Activated CD4-positive, alpha-beta T cell treated with anti-CD3 and anti-CD28 coated beads, Interleukin-2, amount 10 ng/mL, durations not matched to agents 24 days and 14 days (primary cell): ENCODE data around the gene ZNF79. TPM values are rescaled to one million over a fixed set of nuclear protein-coding genes. Genes with fewer than 3 reads are reported as not detected.
A peak's percentile ranks its signal among the peaks of the same experiment; 100 is the strongest.

Source experiments
- DNase-seq: peaks from one replicate; pipeline ENCODE4 v3.0.0; 2022
- H3K27ac Mint-ChIP-seq: one replicate; pipeline ENCODE4 v1.8.0; 2022; ENCODE audit warnings: mild to moderate bottlenecking, mixed read lengths
- H3K27me3 Mint-ChIP-seq: one replicate; pipeline ENCODE4 v1.8.0; 2022; ENCODE audit warnings: mixed read lengths
- H3K36me3 Mint-ChIP-seq: one replicate; pipeline ENCODE4 v1.8.0; 2022; ENCODE audit warnings: low read depth, mild to moderate bottlenecking, mixed read lengths
- H3K4me1 Mint-ChIP-seq: one replicate; pipeline ENCODE4 v1.8.0; 2021; ENCODE audit warnings: mixed read lengths
- H3K4me3 Mint-ChIP-seq: one replicate; pipeline ENCODE4 v1.8.0; 2022; ENCODE audit warnings: mild to moderate bottlenecking, moderate library complexity, mixed read lengths
- H3K9me3 Mint-ChIP-seq: one replicate; pipeline ENCODE4 v1.8.0; 2021; ENCODE audit warnings: mixed read lengths
- intact Hi-C: fragments of 100-400 bp; cut with micrococcal nuclease; formaldehyde crosslinking; loops from one replicate; pipeline ENCODE4 v1.15.1; 2023
- total RNA-seq: library from RNA; stranded (reverse); gene quantifications from 2 replicates; pipeline ENCODE4 v1.2.3, GENCODE V29; 2022

ZNF79 gene
- total RNA-seq = 17.2 and 17.3 TPM in 2 replicates

- H3K9me3 Mint-ChIP-seq = no peaks in the 10 kb centered on the region
- peak; percentile 98 for DNase-seq
- peak within 1 kb of the TSS; percentile 99 for H3K4me3 Mint-ChIP-seq
- intact Hi-C loops = loop anchor here (1.0 to 2.0 kb wide), 2 partner anchors 27 kb away; partner anchors contain the start of genes LRSAM1, RPL12 and SLC2A8
- peaks cover 43% of the 10 kb centered on the region for H3K4me1 Mint-ChIP-seq
- H3K27ac Mint-ChIP-seq = peak within 1 kb of the TSS; percentile 94
- H3K36me3 Mint-ChIP-seq = peaks cover 31% of the 10 kb centered on the region
- H3K27me3 Mint-ChIP-seq = no peaks in the 10 kb centered on the region
These were observed at the start of gene ZNF79 for GRCh38 chr9:127423934-127424675. TSS of gene ZNF79 (plus strand) at chr9:127424382. CDS start at chr9:127424788, 406 bp downstream.

GRCh38 chr9:127380479-127380878, 43.7 kb upstream of the ZNF79 start:
- H3K36me3 Mint-ChIP-seq = no peaks in the 10 kb centered on the region
- intact Hi-C loops = no loop called here
- H3K9me3 Mint-ChIP-seq = peaks cover 9% of the 10 kb centered on the region
- DNase-seq = no peak
- H3K27me3 Mint-ChIP-seq = peaks cover 54% of the 10 kb centered on the region
- H3K27ac Mint-ChIP-seq = no peak overlapping the region
- no peak overlapping the region for H3K4me3 Mint-ChIP-seq
- H3K4me1 Mint-ChIP-seq = no peaks in the 10 kb centered on the region

- peaks cover 4% of the 10 kb centered on the region for H3K4me1 Mint-ChIP-seq
- H3K36me3 Mint-ChIP-seq = no peaks in the 10 kb centered on the region
- H3K9me3 Mint-ChIP-seq = peaks cover 9% of the 10 kb centered on the region
- DNase-seq = no peak
- no peak overlapping the region for H3K27ac Mint-ChIP-seq
- intact Hi-C loops = no loop called here
- peaks cover 57% of the 10 kb centered on the region for H3K27me3 Mint-ChIP-seq
- no peak overlapping the region for H3K4me3 Mint-ChIP-seq
These were observed 41.6 kb upstream of the ZNF79 start for GRCh38 chr9:127382541-127382940.

GRCh38 chr9:127384016-127384730, 40.0 kb upstream of the ZNF79 start:
- Mint-ChIP-seq H3K4me1 (peaks cover 18% of the 10 kb centered on the region), H3K36me3 (no peaks in the 10 kb centered on the region), H3K27me3 (peaks cover 60% of the 10 kb centered on the region), H3K9me3 (peaks cover 8% of the 10 kb centered on the region), H3K27ac (no peak overlapping the region), H3K4me3 (no peak overlapping the region)
- DNase-seq = no peak
- intact Hi-C loops = no loop called here

- Mint-ChIP-seq H3K27ac (no peak overlapping the region), H3K27me3 (peaks cover 58% of the 10 kb centered on the region), H3K9me3 (peaks cover 5% of the 10 kb centered on the region), H3K4me3 (no peak overlapping the region), H3K36me3 (no peaks in the 10 kb centered on the region), H3K4me1 (peaks cover 22% of the 10 kb centered on the region)
- DNase-seq = no peak
- intact Hi-C loops = no loop called here
These were observed 39.3 kb upstream of the ZNF79 start for GRCh38 chr9:127384901-127385300.

GRCh38 chr9:127386249-127386648, 37.9 kb upstream of the ZNF79 start:
- intact Hi-C loops = no loop called here
- Mint-ChIP-seq H3K4me3 (no peak overlapping the region), H3K27ac (peak overlapping the region; percentile 9), H3K36me3 (no peaks in the 10 kb centered on the region), H3K4me1 (peaks cover 27% of the 10 kb centered on the region), H3K9me3 (no peaks in the 10 kb centered on the region), H3K27me3 (peaks cover 58% of the 10 kb centered on the region)
- no peak for DNase-seq

GRCh38 chr9:127386981-127387380, 37.2 kb upstream of the ZNF79 start:
- H3K27ac Mint-ChIP-seq = no peak overlapping the region
- no peaks in the 10 kb centered on the region for H3K9me3 Mint-ChIP-seq
- peaks cover 59% of the 10 kb centered on the region for H3K27me3 Mint-ChIP-seq
- H3K4me3 Mint-ChIP-seq = no peak overlapping the region
- intact Hi-C loops = no loop called here
- DNase-seq = no peak
- peaks cover 27% of the 10 kb centered on the region for H3K4me1 Mint-ChIP-seq
- no peaks in the 10 kb centered on the region for H3K36me3 Mint-ChIP-seq

- H3K36me3 Mint-ChIP-seq = no peaks in the 10 kb centered on the region
- peak overlapping the region; percentile 78 for H3K27ac Mint-ChIP-seq
- peaks cover 64% of the 10 kb centered on the region for H3K27me3 Mint-ChIP-seq
- intact Hi-C loops = loop anchor here (1.0 to 2.0 kb wide), 3 partner anchors 8 to 383 kb away; no protein-coding TSS in a partner anchor
- peak overlapping the region; percentile 62 for H3K4me3 Mint-ChIP-seq
- H3K4me1 Mint-ChIP-seq = peaks cover 27% of the 10 kb centered on the region
- peak; percentile 96 for DNase-seq
- H3K9me3 Mint-ChIP-seq = no peaks in the 10 kb centered on the region
These were observed 35.9 kb upstream of the ZNF79 start for GRCh38 chr9:127388037-127388855.

GRCh38 chr9:127388856-127389238, 35.3 kb upstream of the ZNF79 start:
- Mint-ChIP-seq H3K4me3 (peak overlapping the region; percentile 62), H3K9me3 (no peaks in the 10 kb centered on the region), H3K4me1 (peaks cover 27% of the 10 kb centered on the region), H3K27ac (peak overlapping the region; percentile 78), H3K27me3 (peaks cover 65% of the 10 kb centered on the region), H3K36me3 (no peaks in the 10 kb centered on the region)
- peak; percentile 64 for DNase-seq
- intact Hi-C loops = loop anchor here (1.0 to 2.0 kb wide), 3 partner anchors 7 to 384 kb away; no protein-coding TSS in a partner anchor

GRCh38 chr9:127389381-127390247, 34.6 kb upstream of the ZNF79 start:
- Mint-ChIP-seq H3K4me3 (no peak overlapping the region), H3K9me3 (no peaks in the 10 kb centered on the region), H3K27ac (no peak overlapping the region), H3K4me1 (peaks cover 27% of the 10 kb centered on the region), H3K36me3 (no peaks in the 10 kb centered on the region), H3K27me3 (peaks cover 65% of the 10 kb centered on the region)
- intact Hi-C loops = loop anchor here (2.0 kb wide), 1 partner anchor 385 kb away; no protein-coding TSS in a partner anchor
- DNase-seq = no peak

- no peak overlapping the region for H3K4me3 Mint-ChIP-seq
- intact Hi-C loops = no loop called here
- H3K27ac Mint-ChIP-seq = no peak overlapping the region
- H3K4me1 Mint-ChIP-seq = peaks cover 27% of the 10 kb centered on the region
- H3K9me3 Mint-ChIP-seq = no peaks in the 10 kb centered on the region
- no peaks in the 10 kb centered on the region for H3K36me3 Mint-ChIP-seq
- DNase-seq = no peak
- peaks cover 65% of the 10 kb centered on the region for H3K27me3 Mint-ChIP-seq
These were observed 34.0 kb upstream of the ZNF79 start for GRCh38 chr9:127390248-127390545.

GRCh38 chr9:127390563-127390962, 33.6 kb upstream of the ZNF79 start:
- Mint-ChIP-seq H3K9me3 (no peaks in the 10 kb centered on the region), H3K27ac (peak overlapping the region; percentile 25), H3K27me3 (peaks cover 65% of the 10 kb centered on the region), H3K36me3 (no peaks in the 10 kb centered on the region), H3K4me3 (no peak overlapping the region), H3K4me1 (peaks cover 28% of the 10 kb centered on the region)
- peak; percentile 60 for DNase-seq
- intact Hi-C loops = no loop called here

GRCh38 chr9:127392166-127392565, 32.0 kb upstream of the ZNF79 start:
- no peak overlapping the region for H3K27ac Mint-ChIP-seq
- no peak overlapping the region for H3K4me3 Mint-ChIP-seq
- peaks cover 31% of the 10 kb centered on the region for H3K4me1 Mint-ChIP-seq
- peaks cover 58% of the 10 kb centered on the region for H3K27me3 Mint-ChIP-seq
- intact Hi-C loops = no loop called here
- no peaks in the 10 kb centered on the region for H3K9me3 Mint-ChIP-seq
- DNase-seq = no peak
- H3K36me3 Mint-ChIP-seq = no peaks in the 10 kb centered on the region
